Fibroblast of upper back skin (primary cell): ENCODE results near the gene L3MBTL4.
"Not testable (repeated sequence)": the region's sequence is repeated elsewhere in the genome, so short reads cannot be mapped to it uniquely, and the experiment has no call there.

Experiments
- DNase-seq: peaks from one replicate; pipeline ENCODE4 v3.0.0-alpha.2; 2013

Gene L3MBTL4

GRCh38 chr18:6406075-6406909, 8.4 kb downstream of the L3MBTL4 start:
- DNase-seq, result peak; percentile 52

GRCh38 chr18:6405237-6406074, 9.3 kb downstream of the L3MBTL4 start:
- peak; percentile 72 for DNase-seq

GRCh38 chr18:6404834-6405233, 9.9 kb downstream of the L3MBTL4 start:
- no peak for DNase-seq

- DNase-seq, result no peak
These were observed 13.0 kb downstream of the L3MBTL4 start for GRCh38 chr18:6401687-6402086.

GRCh38 chr18:6399776-6400175, 14.9 kb downstream of the L3MBTL4 start:
- no peak for DNase-seq

- no peak for DNase-seq
These were observed 16.7 kb downstream of the L3MBTL4 start for GRCh38 chr18:6397931-6398566.

- DNase-seq, result no peak
These were observed 17.9 kb downstream of the L3MBTL4 start for GRCh38 chr18:6396847-6397246.

GRCh38 chr18:6396276-6396675, 18.4 kb downstream of the L3MBTL4 start:
- no peak for DNase-seq

GRCh38 chr18:6389005-6389404, 25.7 kb downstream of the L3MBTL4 start:
- DNase-seq, result no peak

- DNase-seq, result no peak
These were observed 31.7 kb downstream of the L3MBTL4 start for GRCh38 chr18:6382963-6383362.

GRCh38 chr18:6377473-6377872, 37.2 kb downstream of the L3MBTL4 start:
- DNase-seq, result not testable (repeated sequence)

GRCh38 chr18:6376433-6377229, 38.1 kb downstream of the L3MBTL4 start:
- DNase-seq, result no peak

- no peak for DNase-seq
These were observed 39.7 kb downstream of the L3MBTL4 start for GRCh38 chr18:6374935-6375529.

GRCh38 chr18:6374340-6374739, 40.4 kb downstream of the L3MBTL4 start:
- no peak for DNase-seq

GRCh38 chr18:6373187-6373586, 41.5 kb downstream of the L3MBTL4 start:
- DNase-seq, result no peak

- DNase-seq, result no peak
These were observed 43.6 kb downstream of the L3MBTL4 start for GRCh38 chr18:6370886-6371635.

GRCh38 chr18:6370410-6370809, 44.3 kb downstream of the L3MBTL4 start:
- DNase-seq, result no peak

GRCh38 chr18:6368017-6368416, 46.7 kb downstream of the L3MBTL4 start:
- no peak for DNase-seq

- DNase-seq, result no peak
These were observed 47.5 kb downstream of the L3MBTL4 start for GRCh38 chr18:6367208-6367607.

GRCh38 chr18:6366776-6367175, 47.9 kb downstream of the L3MBTL4 start:
- no peak for DNase-seq

GRCh38 chr18:6365385-6365784, 49.3 kb downstream of the L3MBTL4 start:
- no peak for DNase-seq
